ENCODE measurements around the gene SEC16A. TPM values are rescaled to one million over a fixed set of nuclear protein-coding genes. Genes with fewer than 3 reads are reported as not detected.

The SEC16A gene
- total RNA-seq, 1 donor from 2014 or later, result 94.5 TPM

GRCh38 chr9:136525841-136526499 is 43.1 kb upstream of the SEC16A start:
- no peak overlapping the region for H3K9ac ChIP-seq (ENCODE audit: low read length)
- peaks cover 2% of the 10 kb centered on the region for H3K4me1 ChIP-seq (ENCODE audit: insufficient read depth, low read length)
- no peaks in the 10 kb centered on the region for H3K27me3 ChIP-seq (ENCODE audit: insufficient read depth, low read length)
- TF ChIP-seq CTCF (IDR thresholded peaks at IDR 0.05; ENCODE audit: insufficient read depth, low read depth, low read length) (no peak), EZH2 (IDR thresholded peaks at IDR 0.05; ENCODE audit: insufficient read depth, low read length) (no peak)
- peaks cover 32% of the 10 kb centered on the region for H3K79me2 ChIP-seq (ENCODE audit: insufficient read depth, low read length)
- Mint-ChIP-seq H3K36me3 (ENCODE audit: low read depth, unreplicated experiment) (peaks cover 2% of the 10 kb centered on the region), H3K27ac (ENCODE audit: unreplicated experiment) (no peak overlapping the region), H3K4me3 (ENCODE audit: unreplicated experiment) (no peak overlapping the region), H3K9me3 (ENCODE audit: unreplicated experiment) (no peaks in the 10 kb centered on the region), H3K27me3 (ENCODE audit: low read depth, unreplicated experiment) (no peaks in the 10 kb centered on the region), H3K4me1 (ENCODE audit: low read depth, unreplicated experiment) (peaks cover 1% of the 10 kb centered on the region)
- DNase-seq (ENCODE audit: low read depth) (no peak), FAIRE-seq (no peak)
- H2AFZ ChIP-seq (ENCODE audit: low read depth, low read length), result no peak overlapping the region
- H3K4me3 ChIP-seq (ENCODE audit: insufficient read depth, low read depth, low read length), result no peak overlapping the region
- H3K27ac ChIP-seq (ENCODE audit: low read depth, low read length), result no peak overlapping the region
- peaks cover 74% of the 10 kb centered on the region for H4K20me1 ChIP-seq (ENCODE audit: insufficient read depth, low read length)
- no peaks in the 10 kb centered on the region for H3K36me3 ChIP-seq (ENCODE audit: insufficient read depth, low read length)
- no peaks in the 10 kb centered on the region for H3K9me3 ChIP-seq (ENCODE audit: insufficient read depth, low read depth, low read length)
- H3K4me2 ChIP-seq (ENCODE audit: low read length), result no peak overlapping the region

GRCh38 chr9:136525207-136525606 is 42.4 kb upstream of the SEC16A start:
- DNase-seq (ENCODE audit: low read depth), result no peak
- H3K4me3 Mint-ChIP-seq (ENCODE audit: unreplicated experiment), result no peak overlapping the region

More at GRCh38 chr9:136525207-136525606, 42.4 kb upstream of the SEC16A start:
- H3K4me1 Mint-ChIP-seq (ENCODE audit: low read depth, unreplicated experiment), result peaks cover 4% of the 10 kb centered on the region
- no peaks in the 10 kb centered on the region for H3K27me3 Mint-ChIP-seq (ENCODE audit: low read depth, unreplicated experiment)
- Histone ChIP-seq H3K79me2 (ENCODE audit: insufficient read depth, low read length) (peaks cover 25% of the 10 kb centered on the region), H3K4me1 (ENCODE audit: insufficient read depth, low read length) (peaks cover 2% of the 10 kb centered on the region), H3K4me2 (ENCODE audit: low read length) (no peak overlapping the region), H2AFZ (ENCODE audit: low read depth, low read length) (no peak overlapping the region), H3K9me3 (ENCODE audit: insufficient read depth, low read depth, low read length) (no peaks in the 10 kb centered on the region), H3K27ac (ENCODE audit: low read depth, low read length) (no peak overlapping the region), H3K4me3 (ENCODE audit: insufficient read depth, low read depth, low read length) (no peak overlapping the region), H3K36me3 (ENCODE audit: insufficient read depth, low read length) (no peaks in the 10 kb centered on the region), H3K27me3 (ENCODE audit: insufficient read depth, low read length) (no peaks in the 10 kb centered on the region), H3K9ac (ENCODE audit: low read length) (no peak overlapping the region), H4K20me1 (ENCODE audit: insufficient read depth, low read length) (peaks cover 66% of the 10 kb centered on the region)
- H3K36me3 Mint-ChIP-seq (ENCODE audit: low read depth, unreplicated experiment), result peaks cover 2% of the 10 kb centered on the region
- FAIRE-seq, result no peak
- no peak overlapping the region for H3K27ac Mint-ChIP-seq (ENCODE audit: unreplicated experiment)
- TF ChIP-seq CTCF (IDR thresholded peaks at IDR 0.05; ENCODE audit: insufficient read depth, low read depth, low read length) (no peak), EZH2 (IDR thresholded peaks at IDR 0.05; ENCODE audit: insufficient read depth, low read length) (no peak)
- no peaks in the 10 kb centered on the region for H3K9me3 Mint-ChIP-seq (ENCODE audit: unreplicated experiment)
